Heart left ventricle (tissue), 16 donors: ENCODE measurements around the gene ARL2BP. TPM values are rescaled to one million over a fixed set of nuclear protein-coding genes. Genes with fewer than 3 reads are reported as not detected.
A peak's percentile ranks its signal among the peaks of the same experiment; 100 is the strongest.

Experiments used
- ATAC-seq, 4 donors: fragments of 200-7000 bp; cut with Tn5 transposase; one replicate each; pipeline ENCODE4 v1.9.1; 2020 to 2022; ENCODE audit warnings: moderate library complexity in 4 of 4, mild to moderate bottlenecking in 3 of 4, moderate number of reproducible peaks in 1 of 4
- DNase-seq, 5 donors: peaks; one replicate each; pipeline ENCODE4 v3.0.0-alpha.2; 2020
- H3K27ac ChIP-seq, 12 donors: fragments of 200-600 bp; sonication (generic) in 4 of 12; one replicate each; pipeline versions ENCODE4 v1.5.0 to v1.8.0; 2016 to 2022; ENCODE audit warnings: mild to moderate bottlenecking in 2 of 12
- H3K27me3 ChIP-seq, 9 donors: fragments of 200-600 bp; sonication (generic) in 2 of 9; one replicate each; pipeline versions ENCODE4 v1.5.1 to v1.8.0; 2016 to 2022; ENCODE audit warnings: mild to moderate bottlenecking in 3 of 9
- H3K36me3 ChIP-seq, 9 donors: fragments of 200-600 bp; sonication (generic) in 2 of 9; one replicate each; pipeline versions ENCODE4 v1.5.0 to v1.8.0; 2018 to 2022; ENCODE audit warnings: mild to moderate bottlenecking in 2 of 9
- H3K4me1 ChIP-seq, 12 donors: fragments of 200-600 bp; sonication (generic) in 4 of 12; one replicate each; pipeline versions ENCODE4 v1.5.0 to v1.8.0; 2016 to 2022; ENCODE audit warnings: mild to moderate bottlenecking in 3 of 12
- H3K4me3 ChIP-seq, 12 donors: fragments of 200-600 bp; sonication (generic) in 4 of 12; one replicate each; pipeline versions ENCODE4 v1.5.0 to v1.8.0; 2017 to 2022; ENCODE audit warnings: mild to moderate bottlenecking in 9 of 12, moderate library complexity in 4 of 12
- H3K9me3 ChIP-seq, 12 donors: fragments of 200-600 bp; sonication (generic) in 4 of 12; one replicate each; pipeline versions ENCODE4 v1.5.0 to v1.8.0; 2016 to 2022; ENCODE audit warnings: mild to moderate bottlenecking in 1 of 12
- POLR2A ChIP-seq, 2 donors: fragments of 450-650 bp; IDR thresholded peaks; one replicate each; pipeline ENCODE4 v1.6.1; 2017; ENCODE audit warnings: antibody characterized with exemption in 2 of 2, mild to moderate bottlenecking in 2 of 2, moderate library complexity in 2 of 2
- whole genome bisulfite sequencing, 4 donors: extraction: QIAGEN DNeasy Blood & Tissue Kit in 2 of 4; methylation state at CpG; one replicate each; pipeline versions ENCODE4 v1.1.5 to v1.1.7; 2013 to 2018; 5-methylcytosine and 5-hydroxymethylcytosine counted together
- intact Hi-C, 10 donors: fragments of 100-400 bp; cut with DNase I; formaldehyde crosslinking; loops; one replicate each; pipeline versions ENCODE4 v1.11.1 to v1.14.2; 2022
- polyA plus RNA-seq, 2 donors: library from polyadenylated mRNA; stranded (reverse); fragments of 200-250 nt; gene quantifications; one replicate each; pipeline ENCODE4 v1.2.3, GENCODE V29; 2013
- total RNA-seq, 9 donors: library from RNA; depleted of rRNA in 2 of 9; stranded (reverse); fragments of >200 nt in 2 of 9; fragmentation: NEBNext Ultra II Directional in 3 of 9; extraction: Animal tissue kit (Norgen Biotek cat#: 25700) in 3 of 9; gene quantifications; one replicate each; pipeline versions ENCODE4 v1.1.0 to v1.2.4, GENCODE V29; 2016 to 2023
- TF ChIP-seq, protein P1 (sequence below), 12 donors: fragments of 200-600 bp; sonication (generic) in 4 of 12; IDR thresholded peaks; one replicate each; pipeline versions ENCODE4 v1.5.0 to v1.8.0; 2018 to 2022; ENCODE audit warnings: antibody characterized with exemption in 12 of 12, mild to moderate bottlenecking in 5 of 12
- donor health status: ischemic (EF 13 %, LVEDD 7.1; RV severe dilation, severe dysfunction).
- donor health status: healthy with polysubstance abuse.
- donor health status: DM: no; HTN: yes; CAD: no.
- donor health status: DM: no; HTN: no; CAD: no.
- donor health status: ischemic (EF 25% LVEDD 6.9; RV normal size, moderate dysfunction).
- donor health status: ischemic (EF 25% LVEDD 5.7; RV mildly dilated, moderate dysfunction).
- donor health status: healthy.
- donor health status: DM: yes; HTN: yes; CAD: no.
- donor health status: ischemic (EF 35%, LVEDD 5.7; RV mildly dilated, moderate dysfunction).
- donor health status: nonischemic (EF 11% LVEDD 7.7; RV severe dilation, severe dysfunction).
- donor health status: DM: yes; HTN: yes; CAD: no.
- donor health status: PGD.
- donor health status: ischemic (EF 29% LVEDD 5.4; RV normal size, mild dysfunction).
- donor health status: nonischemic (EF 23%, LVEDD 6.1; RV moderate dilation, normal function).

Gene ARL2BP
- total and polyA plus RNA-seq, 11 donors = 40.3 to 83.5 (median 52.1) TPM

DNA sequence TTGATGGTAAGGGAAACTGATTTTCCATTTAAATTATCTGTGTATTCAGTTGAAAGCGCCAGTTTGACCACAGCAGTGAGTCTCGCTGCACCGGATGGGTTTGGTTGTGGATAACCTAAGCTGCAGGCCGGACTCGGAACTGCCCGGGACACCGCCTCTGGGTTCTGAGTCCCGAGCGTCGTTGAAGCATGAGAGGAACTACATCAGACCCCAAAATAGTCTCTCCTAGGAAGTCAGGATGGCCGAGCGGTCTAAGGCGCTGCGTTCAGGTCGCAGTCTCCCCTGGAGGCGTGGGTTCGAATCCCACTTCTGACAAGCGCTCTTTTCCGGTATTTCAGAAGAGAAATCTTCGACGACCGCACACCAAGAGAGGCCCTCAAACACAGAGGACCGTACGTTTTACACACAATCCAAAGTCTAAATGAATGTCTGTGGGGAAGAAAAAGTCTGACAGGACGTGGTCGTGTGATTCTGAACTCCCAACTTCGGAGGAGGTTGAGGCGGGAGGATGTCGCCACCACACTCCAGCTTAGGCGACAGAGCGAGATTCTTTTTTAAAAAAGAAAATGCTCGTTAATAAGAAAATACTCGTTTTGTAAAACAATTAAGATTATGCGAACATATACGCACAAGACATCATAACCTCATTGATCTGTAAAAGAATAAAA lies 54.8 kb downstream of the ARL2BP start:
- no peaks in the 10 kb centered on the region for H3K9me3 ChIP-seq
- H3K27me3 ChIP-seq = no peaks in the 10 kb centered on the region
- peak overlapping the region in 11 of 12 donors; percentile 20 to 57 (median 52) for H3K4me3 ChIP-seq
- 0 to 1% (median 1%) methylated on average over 35 of the region's 35 CpGs for WGBS, 4 donors
- H3K4me1 ChIP-seq = peaks cover 0 to 34% (median 22%) of the 10 kb centered on the region in 12 donors
- intact Hi-C loops = loop anchor here in 9 of 10 donors (1.0 to 10.0 kb wide), 13 partner anchors 53 to 219 kb away; partner anchors contain the start of genes CX3CL1 (in 7 of the 9), ARL2BP (in 5 of the 9), PSME3IP1 (in 1 of the 9) and RSPRY1 (in 1 of the 9)
- peak overlapping the region; percentile 66 to 94 (median 89) for H3K27ac ChIP-seq
- no peaks in the 10 kb centered on the region for H3K36me3 ChIP-seq
- peak in 1 of 2 donors; percentile 51 for TF ChIP-seq POLR2A (IDR thresholded peaks at IDR 0.05)
- TF ChIP-seq, protein P1, sequence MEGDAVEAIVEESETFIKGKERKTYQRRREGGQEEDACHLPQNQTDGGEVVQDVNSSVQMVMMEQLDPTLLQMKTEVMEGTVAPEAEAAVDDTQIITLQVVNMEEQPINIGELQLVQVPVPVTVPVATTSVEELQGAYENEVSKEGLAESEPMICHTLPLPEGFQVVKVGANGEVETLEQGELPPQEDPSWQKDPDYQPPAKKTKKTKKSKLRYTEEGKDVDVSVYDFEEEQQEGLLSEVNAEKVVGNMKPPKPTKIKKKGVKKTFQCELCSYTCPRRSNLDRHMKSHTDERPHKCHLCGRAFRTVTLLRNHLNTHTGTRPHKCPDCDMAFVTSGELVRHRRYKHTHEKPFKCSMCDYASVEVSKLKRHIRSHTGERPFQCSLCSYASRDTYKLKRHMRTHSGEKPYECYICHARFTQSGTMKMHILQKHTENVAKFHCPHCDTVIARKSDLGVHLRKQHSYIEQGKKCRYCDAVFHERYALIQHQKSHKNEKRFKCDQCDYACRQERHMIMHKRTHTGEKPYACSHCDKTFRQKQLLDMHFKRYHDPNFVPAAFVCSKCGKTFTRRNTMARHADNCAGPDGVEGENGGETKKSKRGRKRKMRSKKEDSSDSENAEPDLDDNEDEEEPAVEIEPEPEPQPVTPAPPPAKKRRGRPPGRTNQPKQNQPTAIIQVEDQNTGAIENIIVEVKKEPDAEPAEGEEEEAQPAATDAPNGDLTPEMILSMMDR (IDR thresholded peaks at IDR 0.05) = peak in 5 of 12 donors; percentile 13 to 47 (median 34)
- DNase-seq = peak; percentile 87 to 94 (median 90)
- ATAC-seq = peak; percentile 81 to 85 (median 82)

DNA sequence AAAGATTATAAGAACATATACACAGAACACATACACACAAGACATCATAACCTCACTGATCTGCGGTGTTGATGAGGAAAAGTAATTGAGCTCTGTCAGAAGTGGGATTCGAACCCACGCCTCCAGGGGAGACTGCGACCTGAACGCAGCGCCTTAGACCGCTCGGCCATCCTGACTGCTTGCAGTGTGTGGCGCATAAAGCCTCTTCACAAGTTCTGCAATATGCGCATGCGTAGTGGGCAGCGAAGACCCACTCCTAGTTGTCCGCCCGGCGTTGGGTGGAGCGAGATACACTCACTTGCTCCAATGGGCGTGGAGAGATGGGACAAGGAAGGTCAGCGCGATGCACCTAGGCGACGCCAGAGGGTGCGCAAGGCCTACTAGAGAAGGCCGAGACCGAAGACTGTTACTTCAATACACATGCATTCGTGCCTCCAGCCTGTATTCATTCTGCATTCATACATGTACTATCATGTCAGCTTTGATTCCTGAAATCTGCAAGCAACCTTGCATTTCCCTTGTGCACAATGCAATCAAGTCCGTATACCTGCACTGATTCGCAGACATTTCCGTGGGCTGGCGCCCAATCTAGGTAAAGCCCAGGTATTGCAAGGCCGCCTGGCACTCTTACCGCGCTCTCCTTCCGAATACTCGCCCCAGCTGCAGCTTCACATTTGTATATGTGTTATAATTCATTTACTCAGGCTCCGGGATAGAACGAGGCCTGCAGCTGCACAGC lies 55.5 kb downstream of the ARL2BP start:
- no peaks in the 10 kb centered on the region for H3K27me3 ChIP-seq

DNA sequence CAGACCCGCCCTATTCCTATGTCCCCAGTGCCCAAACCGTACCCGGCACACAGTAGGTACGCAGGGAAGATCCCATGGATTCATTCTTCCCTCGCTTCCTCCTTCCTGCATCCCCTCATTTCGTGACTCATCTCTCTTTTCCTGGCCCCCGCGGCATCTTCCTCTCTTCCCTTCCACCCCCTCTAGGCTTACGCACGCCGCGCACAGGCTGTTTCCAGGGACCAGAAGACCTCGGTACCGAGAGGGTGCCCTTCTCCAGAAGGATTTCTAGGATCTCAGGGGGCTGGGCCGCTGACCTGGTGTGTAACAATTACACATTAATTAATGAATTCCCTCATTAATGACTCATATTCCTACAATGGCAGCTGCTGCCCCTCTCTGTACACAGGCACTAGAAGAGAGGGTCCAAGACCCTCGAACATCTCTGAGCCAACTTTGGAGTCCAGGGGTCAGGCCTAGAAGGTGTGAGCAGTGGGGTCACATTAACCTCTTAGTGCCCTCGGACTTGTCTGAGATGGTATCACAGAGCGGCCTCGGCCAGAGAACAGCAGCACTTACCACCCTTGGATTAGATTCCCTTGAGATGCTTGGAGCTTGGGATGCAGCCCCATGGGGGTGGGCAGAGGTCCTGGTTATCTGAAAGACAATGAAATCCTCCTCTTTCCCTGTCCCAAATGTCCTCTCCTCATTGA lies 56.2 kb downstream of the ARL2BP start:
- Histone ChIP-seq H3K27ac (peak overlapping the region in 7 of 12 donors; percentile 11 to 92 (median 26)), H3K4me1 (peaks cover 0 to 46% (median 32%) of the 10 kb centered on the region in 12 donors), H3K36me3 (no peaks in the 10 kb centered on the region), H3K9me3 (no peaks in the 10 kb centered on the region), H3K27me3 (no peaks in the 10 kb centered on the region), H3K4me3 (peak overlapping the region in 5 of 12 donors; percentile 20 to 52 (median 22))
- no peak for ATAC-seq
- intact Hi-C loops = loop anchor here in 8 of 10 donors (2.0 to 5.0 kb wide), 5 partner anchors 71 to 218 kb away; partner anchors contain the start of gene CX3CL1 (in 7 of the 8)
- peak in 1 of 5 donors; percentile 40 for DNase-seq
- 43 to 45% (median 43%) methylated on average over 18 to 19 of the region's 19 CpGs for WGBS, 4 donors
- TF ChIP-seq, protein P1 (IDR thresholded peaks at IDR 0.05) = no peak
- TF ChIP-seq POLR2A (IDR thresholded peaks at IDR 0.05) = no peak

More for the DNA sequence above, 55.5 kb downstream of the ARL2BP start:
- WGBS, 4 donors = 3 to 9% (median 7%) methylated on average over 24 to 36 of the region's 36 CpGs
- Histone ChIP-seq H3K4me3 (peak overlapping the region in 11 of 12 donors; percentile 20 to 57 (median 52)), H3K36me3 (no peaks in the 10 kb centered on the region), H3K27ac (peak overlapping the region; percentile 66 to 94 (median 89)), H3K4me1 (peaks cover 0 to 41% (median 29%) of the 10 kb centered on the region in 12 donors), H3K9me3 (no peaks in the 10 kb centered on the region)
- ATAC-seq (peak; percentile 94 to 96 (median 94)), DNase-seq (peak; percentile 98 to 99 (median 99))
- intact Hi-C loops = loop anchor here in 8 of 10 donors (1.0 to 5.0 kb wide), 8 partner anchors 55 to 219 kb away; partner anchors contain the start of genes CX3CL1 (in 7 of the 8) and ARL2BP (in 1 of the 8)
- TF ChIP-seq POLR2A (IDR thresholded peaks at IDR 0.05) = peak in 1 of 2 donors; percentile 68
- TF ChIP-seq, protein P1 (IDR thresholded peaks at IDR 0.05) = peak; percentile 89 to 99 (median 96)

Other genes starting within 250 kb of the ARL2BP start
- gene CPNE2, start 152.7 kb upstream of the ARL2BP start, total RNA-seq = 10 to 100 TPM in 6 of 9 donors, 1 to 10 TPM in 3; 7.2 to 23.6 (median 11.9) TPM
- gene CPNE2, start 152.7 kb upstream of the ARL2BP start, polyA plus RNA-seq = 10 to 100 TPM; 18.8 to 20.4 TPM
- gene PSME3IP1, start 59.2 kb upstream of the ARL2BP start, total RNA-seq = 10 to 100 TPM; 48.8 to 71.9 (median 65.8) TPM
- gene PSME3IP1, start 59.2 kb upstream of the ARL2BP start, polyA plus RNA-seq = 10 to 100 TPM; 37.8 to 74.6 TPM
- gene RSPRY1, start 58.9 kb upstream of the ARL2BP start, total RNA-seq = 10 to 100 TPM; 13.4 to 22.9 (median 17.1) TPM
- gene RSPRY1, start 58.9 kb upstream of the ARL2BP start, polyA plus RNA-seq = 10 to 100 TPM in 1 of 2 donors, 1 to 10 TPM in 1; 5.4 to 22.2 TPM
- gene PLLP, start 39.4 kb downstream of the ARL2BP start, total RNA-seq = 10 to 100 TPM in 1 of 9 donors, 1 to 10 TPM in 8; 2.0 to 14.8 (median 2.4) TPM
- gene PLLP, start 39.4 kb downstream of the ARL2BP start, polyA plus RNA-seq = 10 to 100 TPM in 1 of 2 donors, 1 to 10 TPM in 1; 8.2 to 10.4 TPM
- under 1 TPM in 5 of 9 donors, not detected in 4; 0.10 to 0.24 (median 0.13) TPM for gene CCL22, start 113.5 kb downstream of the ARL2BP start, total RNA-seq
- gene CCL22, start 113.5 kb downstream of the ARL2BP start, polyA plus RNA-seq = under 1 TPM in 1 of 2 donors, not detected in 1; 0.06 TPM
- 10 to 100 TPM in 8 of 9 donors, 1 to 10 TPM in 1; 8.3 to 59.5 (median 15.4) TPM for gene CX3CL1, start 127.2 kb downstream of the ARL2BP start, total RNA-seq
- 10 to 100 TPM; 13.7 to 15.5 TPM for gene CX3CL1, start 127.2 kb downstream of the ARL2BP start, polyA plus RNA-seq
- 1 to 10 TPM in 2 of 9 donors, not detected in 7; 1.0 to 4.0 TPM for gene CCL17, start 159.5 kb downstream of the ARL2BP start, total RNA-seq
- gene CCL17, start 159.5 kb downstream of the ARL2BP start, polyA plus RNA-seq = under 1 TPM in 1 of 2 donors, not detected in 1; 0.26 TPM
- 10 to 100 TPM; 41.0 to 73.2 (median 51.7) TPM for gene CIAPIN1, start 202.1 kb downstream of the ARL2BP start, total RNA-seq
- 10 to 100 TPM; 22.4 to 73.2 TPM for gene CIAPIN1, start 202.1 kb downstream of the ARL2BP start, polyA plus RNA-seq
- 100 to 1,000 TPM; 126 to 331 (median 191) TPM for gene COQ9, start 202.2 kb downstream of the ARL2BP start, total RNA-seq
- gene COQ9, start 202.2 kb downstream of the ARL2BP start, polyA plus RNA-seq = 100 to 1,000 TPM; 156 to 436 TPM
- gene POLR2C, start 217.4 kb downstream of the ARL2BP start, total RNA-seq = 10 to 100 TPM; 37.4 to 99.8 (median 48.7) TPM
- 10 to 100 TPM; 19.9 to 69.4 TPM for gene POLR2C, start 217.4 kb downstream of the ARL2BP start, polyA plus RNA-seq
- gene DOK4, start 241.2 kb downstream of the ARL2BP start, total RNA-seq = 10 to 100 TPM in 3 of 9 donors, 1 to 10 TPM in 6; 6.4 to 14.8 (median 7.9) TPM
- gene DOK4, start 241.2 kb downstream of the ARL2BP start, polyA plus RNA-seq = 1 to 10 TPM; 5.9 to 6.7 TPM